Hepatocyte (in vitro differentiated cells): ENCODE results near the gene PLCH2.

Experiments
- EZH2 ChIP-seq: fragments of 200-600 bp; sonication (generic); IDR thresholded peaks from 2 replicates; pipeline ENCODE4 v1.6.1; 2016; ENCODE audit warnings: antibody characterized with exemption, mild to moderate bottlenecking, borderline replicate concordance
- EZH2phosphoT487 ChIP-seq: fragments of 200-600 bp; sonication (generic); IDR thresholded peaks from one replicate; pipeline ENCODE4 v1.6.1; 2018; ENCODE audit warnings: antibody characterized with exemption, mild to moderate bottlenecking, low read depth, moderate library complexity; ENCODE audit not compliant: unreplicated experiment, severe bottlenecking
- TF ChIP-seq, protein P1 (sequence below): fragments of 200-600 bp; sonication (generic); IDR thresholded peaks from 2 replicates; pipeline ENCODE4 v1.5.1; 2016; ENCODE audit warnings: antibody characterized with exemption, mild to moderate bottlenecking; ENCODE audit not compliant: poor library complexity

GRCh38 chr1:2446394-2446793 lies 29.7 kb upstream of the PLCH2 start:
- TF ChIP-seq, protein P1, sequence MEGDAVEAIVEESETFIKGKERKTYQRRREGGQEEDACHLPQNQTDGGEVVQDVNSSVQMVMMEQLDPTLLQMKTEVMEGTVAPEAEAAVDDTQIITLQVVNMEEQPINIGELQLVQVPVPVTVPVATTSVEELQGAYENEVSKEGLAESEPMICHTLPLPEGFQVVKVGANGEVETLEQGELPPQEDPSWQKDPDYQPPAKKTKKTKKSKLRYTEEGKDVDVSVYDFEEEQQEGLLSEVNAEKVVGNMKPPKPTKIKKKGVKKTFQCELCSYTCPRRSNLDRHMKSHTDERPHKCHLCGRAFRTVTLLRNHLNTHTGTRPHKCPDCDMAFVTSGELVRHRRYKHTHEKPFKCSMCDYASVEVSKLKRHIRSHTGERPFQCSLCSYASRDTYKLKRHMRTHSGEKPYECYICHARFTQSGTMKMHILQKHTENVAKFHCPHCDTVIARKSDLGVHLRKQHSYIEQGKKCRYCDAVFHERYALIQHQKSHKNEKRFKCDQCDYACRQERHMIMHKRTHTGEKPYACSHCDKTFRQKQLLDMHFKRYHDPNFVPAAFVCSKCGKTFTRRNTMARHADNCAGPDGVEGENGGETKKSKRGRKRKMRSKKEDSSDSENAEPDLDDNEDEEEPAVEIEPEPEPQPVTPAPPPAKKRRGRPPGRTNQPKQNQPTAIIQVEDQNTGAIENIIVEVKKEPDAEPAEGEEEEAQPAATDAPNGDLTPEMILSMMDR: no peak
- TF ChIP-seq EZH2: no peak
- TF ChIP-seq EZH2phosphoT487: no peak
